Neural cell (in vitro differentiated cells): ENCODE measurements around the gene KLHL15. TPM values are rescaled to one million over a fixed set of nuclear protein-coding genes. Genes with fewer than 3 reads are reported as not detected.

ENCODE experiments used
- H2AFZ ChIP-seq: fragments of 200-600, 300-800 bp; sonication (generic), shearing (Covaris generic); 2 replicates; pipeline ENCODE4 v1.6.0; 2014; ENCODE audit warnings: low read depth, mild to moderate bottlenecking, antibody characterized with exemption, low read length, moderate library complexity
- H3F3A ChIP-seq: fragments of 200-600 bp; shearing (Covaris generic); 2 replicates; pipeline ENCODE4 v1.6.1; 2016; ENCODE audit warnings: mild to moderate bottlenecking, moderate library complexity, mixed read lengths, antibody characterized with exemption, low read length; ENCODE audit not compliant: insufficient read depth, poor library complexity, severe bottlenecking
- H3K27ac ChIP-seq: fragments of 200-600, 300-800 bp; sonication (generic), shearing (Covaris generic); 2 replicates; pipeline ENCODE4 v1.5.1; 2014; ENCODE audit warnings: mild to moderate bottlenecking, low read length, moderate library complexity
- H3K27me3 ChIP-seq: fragments of 300-800, 200-600 bp; sonication (generic), shearing (Covaris generic); 2 replicates; pipeline ENCODE4 v1.6.0; 2014; ENCODE audit warnings: mild to moderate bottlenecking, low read depth, low read length, moderate library complexity; ENCODE audit not compliant: insufficient read depth
- H3K36me3 ChIP-seq: fragments of 300-800, 200-600 bp; sonication (generic), shearing (Covaris generic); 2 replicates; pipeline ENCODE4 v1.5.1; 2014; ENCODE audit warnings: mild to moderate bottlenecking, antibody characterized with exemption, low read length, moderate library complexity; ENCODE audit not compliant: insufficient read depth
- H3K4me2 ChIP-seq: fragments of 300-800, 200-600 bp; sonication (generic), shearing (Covaris generic); 2 replicates; pipeline ENCODE4 v1.6.0; 2014; ENCODE audit warnings: mild to moderate bottlenecking, low read length
- H3K4me3 ChIP-seq: fragments of 300-800, 200-600 bp; sonication (generic), shearing (Covaris generic); 2 replicates; pipeline ENCODE4 v1.5.1; 2014; ENCODE audit warnings: mild to moderate bottlenecking, low read length, moderate library complexity
- H3K79me2 ChIP-seq: fragments of 200-600 bp; shearing (Covaris generic); replicated peaks from 2 replicates; pipeline ENCODE4 v1.6.0; 2014; ENCODE audit warnings: mild to moderate bottlenecking, low read length, moderate library complexity; ENCODE audit not compliant: insufficient read depth
- H3K9ac ChIP-seq: fragments of 300-800, 200-600 bp; sonication (generic), shearing (Covaris generic); 2 replicates; pipeline ENCODE4 v1.6.1; 2016; ENCODE audit warnings: mild to moderate bottlenecking, low read length, mixed read lengths
- H3K9me2 ChIP-seq: fragments of 200-600 bp; shearing (Covaris generic); 2 replicates; pipeline ENCODE4 v1.6.1; 2016; ENCODE audit warnings: mild to moderate bottlenecking, low read length, mixed read lengths; ENCODE audit not compliant: insufficient read depth
- H3K9me3 ChIP-seq: fragments of 200-600, 300-800 bp; sonication (generic), shearing (Covaris generic); 2 replicates; pipeline ENCODE4 v1.6.1; 2016; ENCODE audit warnings: mild to moderate bottlenecking, mixed run types, low read length, moderate library complexity, mixed read lengths
- H4K20me1 ChIP-seq: fragments of 200-600 bp; shearing (Covaris generic); 2 replicates; pipeline ENCODE4 v1.6.1; 2016; ENCODE audit warnings: mild to moderate bottlenecking, mixed run types; ENCODE audit not compliant: insufficient read depth
- EP300 ChIP-seq: fragments of 450-650 bp; conservative IDR thresholded peaks from 2 replicates; pipeline ENCODE4 v1.6.1; 2014; ENCODE audit warnings: antibody characterized with exemption, mild to moderate bottlenecking, moderate library complexity; ENCODE audit not compliant: poor library complexity, severe bottlenecking
- EZH2 ChIP-seq: fragments of 200-600, 300-800 bp; shearing (Covaris generic), sonication (generic); IDR thresholded peaks from 2 replicates; pipeline ENCODE4 v1.6.1; 2014; ENCODE audit warnings: antibody characterized with exemption, low read length, borderline replicate concordance, mild to moderate bottlenecking; ENCODE audit not compliant: insufficient read depth, poor library complexity, severe bottlenecking
- MXI1 ChIP-seq: fragments of 450-650 bp; conservative IDR thresholded peaks from 2 replicates; pipeline ENCODE4 v1.6.1; 2014; ENCODE audit warnings: antibody characterized with exemption, mild to moderate bottlenecking; ENCODE audit not compliant: poor library complexity, severe bottlenecking
- POLR2AphosphoS5 ChIP-seq: IDR thresholded peaks from 2 replicates; pipeline ENCODE4 v1.6.1; 2012
- RAD21 ChIP-seq: fragments of 450-650 bp; conservative IDR thresholded peaks from 2 replicates; pipeline ENCODE4 v1.6.1; 2014; ENCODE audit warnings: antibody characterized with exemption, mild to moderate bottlenecking, moderate library complexity
- SMC3 ChIP-seq: fragments of 450-650 bp; conservative IDR thresholded peaks from 2 replicates; pipeline ENCODE4 v1.6.1; 2014; ENCODE audit warnings: antibody characterized with exemption, mild to moderate bottlenecking, moderate library complexity; ENCODE audit not compliant: poor library complexity
- TAF1 ChIP-seq: IDR thresholded peaks from 2 replicates; pipeline ENCODE4 v1.6.1; 2012; ENCODE audit warnings: low read depth
- polyA plus RNA-seq: library from polyadenylated mRNA; depleted of rRNA; stranded (reverse); fragments of >200 nt; gene quantifications from 2 replicates; pipeline ENCODE4 v1.2.3, GENCODE V29; 2014
- TF ChIP-seq, protein P1 (sequence below): fragments of 450-650 bp; IDR thresholded peaks from 2 replicates; pipeline ENCODE4 v1.5.1; 2014; ENCODE audit warnings: antibody characterized with exemption, mild to moderate bottlenecking, moderate library complexity; ENCODE audit not compliant: poor library complexity, severe bottlenecking
- TF ChIP-seq, protein P2 (sequence below): IDR thresholded peaks from 2 replicates; pipeline ENCODE4 v1.6.1; 2012; ENCODE audit warnings: borderline replicate concordance

KLHL15 gene
- polyA plus RNA-seq, 1 donor from 2014 or later = 12.9 TPM

DNA sequence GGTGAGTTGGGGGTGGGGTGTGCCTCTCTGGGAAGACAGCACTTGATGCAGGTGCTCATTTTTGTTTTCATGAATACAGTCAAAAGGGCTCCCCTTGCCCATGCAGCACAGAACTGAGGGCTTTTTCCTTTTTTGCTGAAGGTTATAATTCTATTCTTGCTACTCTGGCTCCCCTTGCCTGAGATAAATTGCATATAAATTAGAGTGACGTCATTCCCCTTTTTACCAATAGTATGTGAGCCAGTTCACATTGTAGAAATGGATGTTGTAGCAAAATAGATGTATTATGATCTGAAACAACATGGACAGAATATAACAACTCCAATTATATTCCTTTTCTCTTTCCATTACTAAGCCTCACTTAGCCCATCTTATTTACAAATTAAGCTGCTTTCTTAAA, 90.8 kb downstream of the KLHL15 start:
- no peaks in the 10 kb centered on the region for H3K9me3 ChIP-seq
- H2AFZ ChIP-seq = no peak overlapping the region
- H3K9ac ChIP-seq = no peak overlapping the region
- H3K4me3 ChIP-seq = no peak overlapping the region
- H3K9me2 ChIP-seq = no peaks in the 10 kb centered on the region
- no peak for TF ChIP-seq SMC3
- no peak for TF ChIP-seq MXI1
- TF ChIP-seq RAD21 = no peak
- no peak for TF ChIP-seq EZH2
- TF ChIP-seq, protein P1, sequence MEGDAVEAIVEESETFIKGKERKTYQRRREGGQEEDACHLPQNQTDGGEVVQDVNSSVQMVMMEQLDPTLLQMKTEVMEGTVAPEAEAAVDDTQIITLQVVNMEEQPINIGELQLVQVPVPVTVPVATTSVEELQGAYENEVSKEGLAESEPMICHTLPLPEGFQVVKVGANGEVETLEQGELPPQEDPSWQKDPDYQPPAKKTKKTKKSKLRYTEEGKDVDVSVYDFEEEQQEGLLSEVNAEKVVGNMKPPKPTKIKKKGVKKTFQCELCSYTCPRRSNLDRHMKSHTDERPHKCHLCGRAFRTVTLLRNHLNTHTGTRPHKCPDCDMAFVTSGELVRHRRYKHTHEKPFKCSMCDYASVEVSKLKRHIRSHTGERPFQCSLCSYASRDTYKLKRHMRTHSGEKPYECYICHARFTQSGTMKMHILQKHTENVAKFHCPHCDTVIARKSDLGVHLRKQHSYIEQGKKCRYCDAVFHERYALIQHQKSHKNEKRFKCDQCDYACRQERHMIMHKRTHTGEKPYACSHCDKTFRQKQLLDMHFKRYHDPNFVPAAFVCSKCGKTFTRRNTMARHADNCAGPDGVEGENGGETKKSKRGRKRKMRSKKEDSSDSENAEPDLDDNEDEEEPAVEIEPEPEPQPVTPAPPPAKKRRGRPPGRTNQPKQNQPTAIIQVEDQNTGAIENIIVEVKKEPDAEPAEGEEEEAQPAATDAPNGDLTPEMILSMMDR = no peak
- TF ChIP-seq, protein P2, sequence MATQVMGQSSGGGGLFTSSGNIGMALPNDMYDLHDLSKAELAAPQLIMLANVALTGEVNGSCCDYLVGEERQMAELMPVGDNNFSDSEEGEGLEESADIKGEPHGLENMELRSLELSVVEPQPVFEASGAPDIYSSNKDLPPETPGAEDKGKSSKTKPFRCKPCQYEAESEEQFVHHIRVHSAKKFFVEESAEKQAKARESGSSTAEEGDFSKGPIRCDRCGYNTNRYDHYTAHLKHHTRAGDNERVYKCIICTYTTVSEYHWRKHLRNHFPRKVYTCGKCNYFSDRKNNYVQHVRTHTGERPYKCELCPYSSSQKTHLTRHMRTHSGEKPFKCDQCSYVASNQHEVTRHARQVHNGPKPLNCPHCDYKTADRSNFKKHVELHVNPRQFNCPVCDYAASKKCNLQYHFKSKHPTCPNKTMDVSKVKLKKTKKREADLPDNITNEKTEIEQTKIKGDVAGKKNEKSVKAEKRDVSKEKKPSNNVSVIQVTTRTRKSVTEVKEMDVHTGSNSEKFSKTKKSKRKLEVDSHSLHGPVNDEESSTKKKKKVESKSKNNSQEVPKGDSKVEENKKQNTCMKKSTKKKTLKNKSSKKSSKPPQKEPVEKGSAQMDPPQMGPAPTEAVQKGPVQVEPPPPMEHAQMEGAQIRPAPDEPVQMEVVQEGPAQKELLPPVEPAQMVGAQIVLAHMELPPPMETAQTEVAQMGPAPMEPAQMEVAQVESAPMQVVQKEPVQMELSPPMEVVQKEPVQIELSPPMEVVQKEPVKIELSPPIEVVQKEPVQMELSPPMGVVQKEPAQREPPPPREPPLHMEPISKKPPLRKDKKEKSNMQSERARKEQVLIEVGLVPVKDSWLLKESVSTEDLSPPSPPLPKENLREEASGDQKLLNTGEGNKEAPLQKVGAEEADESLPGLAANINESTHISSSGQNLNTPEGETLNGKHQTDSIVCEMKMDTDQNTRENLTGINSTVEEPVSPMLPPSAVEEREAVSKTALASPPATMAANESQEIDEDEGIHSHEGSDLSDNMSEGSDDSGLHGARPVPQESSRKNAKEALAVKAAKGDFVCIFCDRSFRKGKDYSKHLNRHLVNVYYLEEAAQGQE = no peak
- TF ChIP-seq POLR2AphosphoS5 = no peak
- no peak for TF ChIP-seq TAF1
- no peak for TF ChIP-seq EP300
- no peak overlapping the region for H3K27ac ChIP-seq
- H4K20me1 ChIP-seq = no peaks in the 10 kb centered on the region
- no peaks in the 10 kb centered on the region for H3K79me2 ChIP-seq
- H3K4me2 ChIP-seq = no peak overlapping the region
- no peaks in the 10 kb centered on the region for H3F3A ChIP-seq
- H3K27me3 ChIP-seq = no peaks in the 10 kb centered on the region
- H3K36me3 ChIP-seq = no peaks in the 10 kb centered on the region

DNA sequence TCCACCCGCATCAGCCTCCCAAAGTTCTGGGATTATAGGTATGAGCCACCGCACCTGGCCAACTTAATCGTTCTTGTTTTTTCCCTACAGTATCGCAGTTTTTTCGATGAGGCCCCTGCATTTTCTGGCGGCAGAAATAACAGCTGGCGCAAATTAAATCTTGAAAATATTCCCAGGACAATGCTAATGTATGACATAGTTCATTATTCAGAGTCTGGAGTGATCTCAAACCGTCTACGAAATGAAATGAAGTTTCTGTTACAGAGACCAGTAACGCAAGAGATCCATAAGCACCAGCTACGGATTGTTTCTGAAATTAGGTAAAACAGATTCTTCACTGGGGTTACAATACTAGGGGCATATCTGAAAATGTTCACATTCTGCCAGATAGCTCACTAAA, 91.9 kb downstream of the KLHL15 start:
- Histone ChIP-seq H4K20me1 (no peaks in the 10 kb centered on the region), H3K9me3 (no peaks in the 10 kb centered on the region), H3K79me2 (no peaks in the 10 kb centered on the region), H3K4me3 (no peak overlapping the region), H2AFZ (no peak overlapping the region), H3K9me2 (no peaks in the 10 kb centered on the region), H3K9ac (no peak overlapping the region), H3K36me3 (no peaks in the 10 kb centered on the region), H3K27me3 (no peaks in the 10 kb centered on the region), H3K4me2 (no peak overlapping the region), H3K27ac (no peak overlapping the region), H3F3A (no peaks in the 10 kb centered on the region)
- no peak for TF ChIP-seq EZH2

Other genes with a start within 250 kb of the KLHL15 start
- 92.2 and 95.2 TPM in 2 replicates for gene SAT1, start 244.0 kb downstream of the KLHL15 start, polyA plus RNA-seq
- 32.7 and 42.5 TPM in 2 replicates for gene APOO, start 119.2 kb downstream of the KLHL15 start, polyA plus RNA-seq
- 0.14 TPM in 1 of 2 replicates, not detected in the other for gene CXorf58, start 119.2 kb downstream of the KLHL15 start, polyA plus RNA-seq
- 93.9 and 95.9 TPM in 2 replicates for gene EIF2S3, start 27.8 kb upstream of the KLHL15 start, polyA plus RNA-seq
- 12.5 and 14.4 TPM in 2 replicates for gene ZFX, start 122.5 kb upstream of the KLHL15 start, polyA plus RNA-seq